Measurements from ENCODE around the gene CRYBG3. TPM values are rescaled to one million over a fixed set of nuclear protein-coding genes. Genes with fewer than 3 reads are reported as not detected.

Gene CRYBG3
- total RNA-seq, 1 donor = 23.9 TPM

GRCh38 chr3:97981886-97982285 is 160.1 kb downstream of the CRYBG3 start:
- peak; percentile 42 for DNase-seq (ENCODE audit: low read depth)
- TF ChIP-seq, protein P1, sequence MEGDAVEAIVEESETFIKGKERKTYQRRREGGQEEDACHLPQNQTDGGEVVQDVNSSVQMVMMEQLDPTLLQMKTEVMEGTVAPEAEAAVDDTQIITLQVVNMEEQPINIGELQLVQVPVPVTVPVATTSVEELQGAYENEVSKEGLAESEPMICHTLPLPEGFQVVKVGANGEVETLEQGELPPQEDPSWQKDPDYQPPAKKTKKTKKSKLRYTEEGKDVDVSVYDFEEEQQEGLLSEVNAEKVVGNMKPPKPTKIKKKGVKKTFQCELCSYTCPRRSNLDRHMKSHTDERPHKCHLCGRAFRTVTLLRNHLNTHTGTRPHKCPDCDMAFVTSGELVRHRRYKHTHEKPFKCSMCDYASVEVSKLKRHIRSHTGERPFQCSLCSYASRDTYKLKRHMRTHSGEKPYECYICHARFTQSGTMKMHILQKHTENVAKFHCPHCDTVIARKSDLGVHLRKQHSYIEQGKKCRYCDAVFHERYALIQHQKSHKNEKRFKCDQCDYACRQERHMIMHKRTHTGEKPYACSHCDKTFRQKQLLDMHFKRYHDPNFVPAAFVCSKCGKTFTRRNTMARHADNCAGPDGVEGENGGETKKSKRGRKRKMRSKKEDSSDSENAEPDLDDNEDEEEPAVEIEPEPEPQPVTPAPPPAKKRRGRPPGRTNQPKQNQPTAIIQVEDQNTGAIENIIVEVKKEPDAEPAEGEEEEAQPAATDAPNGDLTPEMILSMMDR (IDR thresholded peaks at IDR 0.05; ENCODE audit: insufficient read depth, low read length) = no peak
- H3K4me3 ChIP-seq (ENCODE audit: low read depth, low read length) = no peak overlapping the region

GRCh38 chr3:97983933-97984491 is 162.2 kb downstream of the CRYBG3 start:
- TF ChIP-seq, protein P1 (IDR thresholded peaks at IDR 0.05; ENCODE audit: insufficient read depth, low read length) = no peak
- no peak overlapping the region for H3K4me3 ChIP-seq (ENCODE audit: low read depth, low read length)

GRCh38 chr3:97987306-97987705 is 165.5 kb downstream of the CRYBG3 start:
- H3K4me3 ChIP-seq (ENCODE audit: low read depth, low read length) = no peak overlapping the region
- no peak for DNase-seq (ENCODE audit: low read depth)
- TF ChIP-seq, protein P1 (IDR thresholded peaks at IDR 0.05; ENCODE audit: insufficient read depth, low read length) = no peak

More at GRCh38 chr3:97983933-97984491, 162.2 kb downstream of the CRYBG3 start:
- no peak for DNase-seq (ENCODE audit: low read depth)

- no peak overlapping the region for H3K4me3 ChIP-seq (ENCODE audit: low read depth, low read length)
- no peak for DNase-seq (ENCODE audit: low read depth)
- TF ChIP-seq, protein P1 (IDR thresholded peaks at IDR 0.05; ENCODE audit: insufficient read depth, low read length) = no peak
These were observed 167.2 kb downstream of the CRYBG3 start for GRCh38 chr3:97988784-97989568.

DNA sequence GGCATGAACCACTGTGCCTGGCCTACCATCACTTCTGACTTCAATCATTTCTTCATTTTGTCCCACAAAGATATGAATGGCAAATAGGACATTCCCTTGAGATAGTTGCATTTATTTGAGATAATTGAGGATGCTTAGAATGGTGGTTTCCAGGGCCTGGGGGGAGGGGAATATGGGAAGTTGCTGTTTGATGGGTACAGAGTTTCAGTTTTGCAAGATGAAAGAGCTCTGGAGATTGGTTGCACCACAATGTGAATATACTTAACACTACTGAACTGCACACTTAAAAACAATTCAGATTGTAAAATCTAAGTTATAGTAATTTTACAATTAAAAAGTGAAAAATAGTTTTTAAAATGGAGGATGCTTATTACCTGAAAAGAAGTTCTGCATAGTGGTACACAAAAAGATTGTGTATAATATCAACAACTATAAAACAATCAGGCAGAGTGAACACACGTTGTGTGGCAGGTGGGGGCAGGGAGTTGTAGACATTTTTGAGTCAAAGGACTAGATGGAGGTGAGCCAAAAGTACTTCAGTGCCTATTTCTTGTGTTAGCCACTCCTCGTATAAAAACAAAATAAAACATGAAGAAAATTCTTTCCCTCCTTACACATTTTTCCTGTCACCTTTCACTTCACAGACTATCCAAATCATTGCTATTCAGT is 168.9 kb downstream of the CRYBG3 start:
- TF ChIP-seq, protein P1 (IDR thresholded peaks at IDR 0.05; ENCODE audit: insufficient read depth, low read length) = no peak
- no peak overlapping the region for H3K4me3 ChIP-seq (ENCODE audit: low read depth, low read length)
- DNase-seq (ENCODE audit: low read depth) = no peak

GRCh38 chr3:97991293-97991682 is 169.5 kb downstream of the CRYBG3 start:
- no peak for DNase-seq (ENCODE audit: low read depth)
- TF ChIP-seq, protein P1 (IDR thresholded peaks at IDR 0.05; ENCODE audit: insufficient read depth, low read length) = no peak
- H3K4me3 ChIP-seq (ENCODE audit: low read depth, low read length) = no peak overlapping the region
